HEK293 (cell line): Measurements from ENCODE around the gene SPECC1.

Source experiments
- CTCF ChIA-PET: fragments of 350-600 bp; formaldehyde crosslinking; extraction: SDS; loops from one replicate; lab custom pipeline; 2021; ENCODE audit warnings: antibody characterized with exemption; lab: Yijun Ruan, JAX
- POLR2A ChIA-PET: fragments of 300-600 bp; formaldehyde crosslinking; extraction: SDS; loops from one replicate; lab custom pipeline; 2020; ENCODE audit warnings: antibody characterized with exemption, inconsistent platforms; lab: Yijun Ruan, JAX
- H3K27ac ChIP-seq: fragments of 200-500 bp; sonication (Bioruptor generic); 2 replicates; pipeline ENCODE4 v1.5.1; 2014; ENCODE audit warnings: low read depth, low read length, control low read depth, inconsistent platforms; ENCODE audit errors: extremely low read depth
- H3K36me3 ChIP-seq, 2 experiments: fragments of 200-500 bp in 1 of 2; sonication (Bioruptor generic) in 1 of 2; 1 replicate in 1 of 2; 2 replicates in 1 of 2; pipeline ENCODE4 v1.5.1; 2014 to 2017; ENCODE audit warnings: inconsistent platforms in 2 of 2, low read length in 2 of 2; ENCODE audit not compliant: control insufficient read depth in 2 of 2, insufficient read depth in 1 of 2
- H3K4me1 ChIP-seq: fragments of 200-500 bp; sonication (Bioruptor generic); 2 replicates; pipeline ENCODE4 v1.5.1; 2014; ENCODE audit warnings: mild to moderate bottlenecking, low read length, inconsistent platforms; ENCODE audit not compliant: control insufficient read depth, insufficient read depth
- H3K4me3 ChIP-seq: 2 replicates; pipeline ENCODE4 v1.5.1; 2011; ENCODE audit warnings: low read depth, mild to moderate bottlenecking, control low read depth, low read length, moderate library complexity
- H3K9me3 ChIP-seq: fragments of 200-500 bp; sonication (Bioruptor generic); 2 replicates; pipeline ENCODE4 v1.5.1; 2014; ENCODE audit warnings: low read depth, low read length, inconsistent platforms; ENCODE audit not compliant: control insufficient read depth, insufficient read depth
- GLI2 ChIP-seq: fragments of 450-650 bp; formaldehyde crosslinking; IDR thresholded peaks from 2 replicates; pipeline ENCODE4; 2017; ENCODE audit warnings: missing biosample characterization, missing genetic modification characterization, low read depth, borderline replicate concordance
- GLI4 ChIP-seq: fragments of 450-650 bp; formaldehyde crosslinking; IDR thresholded peaks from 2 replicates; pipeline ENCODE4 v1.5.1; 2016; ENCODE audit warnings: missing biosample characterization, missing genetic modification characterization
- HOXA7 ChIP-seq: sonication (generic); formaldehyde crosslinking; IDR thresholded peaks from 2 replicates; pipeline ENCODE4 v1.8.1; 2022; ENCODE audit warnings: missing genetic modification reagents, borderline replicate concordance
- MEIS1 ChIP-seq: sonication (generic); formaldehyde crosslinking; IDR thresholded peaks from 2 replicates; pipeline ENCODE4 v1.8.1; 2022; ENCODE audit warnings: missing genetic modification reagents, mild to moderate bottlenecking, borderline replicate concordance
- MZF1 ChIP-seq: fragments of 450-650 bp; formaldehyde crosslinking; IDR thresholded peaks from 2 replicates; pipeline ENCODE4 v1.5.1; 2017; ENCODE audit warnings: missing biosample characterization, missing genetic modification characterization, borderline replicate concordance
- PBX3 ChIP-seq: sonication (generic); formaldehyde crosslinking; IDR thresholded peaks from 2 replicates; pipeline ENCODE4 v1.8.1; 2022; ENCODE audit warnings: mild to moderate bottlenecking, moderate library complexity, missing genetic modification reagents
- REPIN1 ChIP-seq: fragments of 450-650 bp; formaldehyde crosslinking; IDR thresholded peaks from 2 replicates; pipeline ENCODE4 v1.5.1; 2017; ENCODE audit warnings: missing biosample characterization, missing genetic modification characterization, low read depth
- SCRT1 ChIP-seq: fragments of 450-650 bp; formaldehyde crosslinking; IDR thresholded peaks from 2 replicates; pipeline ENCODE4 v1.5.1; 2016; ENCODE audit warnings: missing biosample characterization, missing genetic modification characterization, borderline replicate concordance
- ZNF114 ChIP-seq: fragments of 450-650 bp; formaldehyde crosslinking; IDR thresholded peaks from 2 replicates; pipeline ENCODE4 v1.5.0; 2017; ENCODE audit warnings: missing biosample characterization, missing genetic modification characterization
- ZNF133 ChIP-seq: fragments of 450-650 bp; formaldehyde crosslinking; IDR thresholded peaks from 2 replicates; pipeline ENCODE4 v1.5.1; 2016; ENCODE audit warnings: missing biosample characterization, missing genetic modification characterization
- ZNF155 ChIP-seq: fragments of 450-650 bp; formaldehyde crosslinking; IDR thresholded peaks from 2 replicates; pipeline ENCODE4 v1.5.1; 2016; ENCODE audit warnings: missing biosample characterization, missing genetic modification characterization
- ZNF211 ChIP-seq: fragments of 450-650 bp; formaldehyde crosslinking; IDR thresholded peaks from 2 replicates; pipeline ENCODE4 v1.5.1; 2016; ENCODE audit warnings: low read depth, missing biosample characterization, missing genetic modification characterization
- ZNF266 ChIP-seq: fragments of 450-650 bp; formaldehyde crosslinking; IDR thresholded peaks from 2 replicates; pipeline ENCODE4 v1.5.1; 2016; ENCODE audit warnings: missing biosample characterization, missing genetic modification characterization, low read depth
- ZNF324 ChIP-seq: fragments of 450-650 bp; formaldehyde crosslinking; IDR thresholded peaks from 2 replicates; pipeline ENCODE4 v1.5.1; 2016; ENCODE audit warnings: missing biosample characterization, missing genetic modification characterization
- ZNF362 ChIP-seq: fragments of 450-650 bp; formaldehyde crosslinking; IDR thresholded peaks from 2 replicates; pipeline ENCODE4 v1.5.1; 2016; ENCODE audit warnings: missing biosample characterization, missing genetic modification characterization
- ZNF366 ChIP-seq: fragments of 450-650 bp; formaldehyde crosslinking; conservative IDR thresholded peaks from 2 replicates; pipeline ENCODE4 v1.5.1; 2016; ENCODE audit warnings: missing biosample characterization, missing genetic modification characterization
- ZNF391 ChIP-seq: fragments of 450-650 bp; formaldehyde crosslinking; IDR thresholded peaks from 2 replicates; pipeline ENCODE4 v1.5.1; 2016; ENCODE audit warnings: low read depth, missing biosample characterization, missing genetic modification characterization, borderline replicate concordance
- ZNF394 ChIP-seq: fragments of 450-650 bp; formaldehyde crosslinking; IDR thresholded peaks from 2 replicates; pipeline ENCODE4 v1.5.1; 2016; ENCODE audit warnings: missing biosample characterization, missing genetic modification characterization, mild to moderate bottlenecking, moderate library complexity, borderline replicate concordance
- ZNF449 ChIP-seq: fragments of 450-650 bp; formaldehyde crosslinking; IDR thresholded peaks from 2 replicates; pipeline ENCODE4 v1.5.1; 2017; ENCODE audit warnings: missing biosample characterization, mild to moderate bottlenecking, missing genetic modification characterization, moderate library complexity
- ZNF529 ChIP-seq: fragments of 450-650 bp; formaldehyde crosslinking; IDR thresholded peaks from 2 replicates; pipeline ENCODE4 v1.5.1; 2017; ENCODE audit warnings: missing genetic modification characterization, missing biosample characterization; ENCODE audit not compliant: insufficient replicate concordance
- ZNF560 ChIP-seq: fragments of 450-650 bp; formaldehyde crosslinking; IDR thresholded peaks from 2 replicates; pipeline ENCODE4 v1.5.1; 2017; ENCODE audit warnings: missing biosample characterization, missing genetic modification characterization, borderline replicate concordance
- ZNF580 ChIP-seq: fragments of 450-650 bp; formaldehyde crosslinking; IDR thresholded peaks from 2 replicates; pipeline ENCODE4 v1.5.1; 2016; ENCODE audit warnings: missing biosample characterization, missing genetic modification characterization
- ZNF677 ChIP-seq: fragments of 450-650 bp; IDR thresholded peaks from 2 replicates; pipeline ENCODE4 v1.5.0; 2018; ENCODE audit warnings: missing biosample characterization, mild to moderate bottlenecking, missing genetic modification characterization, moderate library complexity
- ZNF76 ChIP-seq: fragments of 450-650 bp; formaldehyde crosslinking; IDR thresholded peaks from 2 replicates; pipeline ENCODE4; 2016; ENCODE audit warnings: low read depth, missing biosample characterization, missing genetic modification characterization, borderline replicate concordance

SPECC1 gene

GRCh38 chr17:20028443-20028842 is 19.3 kb downstream of the SPECC1 start:
- no peaks in the 10 kb centered on the region for H3K9me3 ChIP-seq
- CTCF ChIA-PET: no interaction called here

GRCh38 chr17:20032636-20033035 is 23.5 kb downstream of the SPECC1 start:
- no peak for TF ChIP-seq ZNF560 (tag by site-specific recombination)
- no peak for TF ChIP-seq ZNF266 (tag by site-specific recombination)
- TF ChIP-seq GLI2 (tag by site-specific recombination): no peak
- no peak for TF ChIP-seq ZNF362 (tag by site-specific recombination)
- no peak for TF ChIP-seq REPIN1
- TF ChIP-seq ZNF394: no peak
- TF ChIP-seq ZNF114 (tag by site-specific recombination): no peak
- no peak for TF ChIP-seq MEIS1 (CRISPR knock-in tag)
- no peak for TF ChIP-seq ZNF677 (tag by site-specific recombination)
- TF ChIP-seq ZNF211 (tag by site-specific recombination): no peak
- no peak for TF ChIP-seq ZNF133 (tag by site-specific recombination)
- TF ChIP-seq ZNF391: no peak
- TF ChIP-seq PBX3: no peak
- TF ChIP-seq ZNF155: no peak
- TF ChIP-seq ZNF449 (tag by site-specific recombination): no peak
- TF ChIP-seq ZNF366: no peak
- no peak for TF ChIP-seq ZNF529 (tag by site-specific recombination)
- TF ChIP-seq SCRT1: no peak
- no peak overlapping the region for H3K27ac ChIP-seq
- no peak overlapping the region for H3K4me3 ChIP-seq
- CTCF ChIA-PET: no interaction called here
- POLR2A ChIA-PET: no interaction called here
- H3K36me3 ChIP-seq: no peaks in the 10 kb centered on the region; a peak in 1 of 3 replicates
- no peaks in the 10 kb centered on the region for H3K4me1 ChIP-seq
- H3K9me3 ChIP-seq: no peaks in the 10 kb centered on the region

More at GRCh38 chr17:20028443-20028842, 19.3 kb downstream of the SPECC1 start:
- Histone ChIP-seq H3K36me3 (peaks cover 0 to 4% of the 10 kb centered on the region in 2 experiments; a peak in 2 of 3 replicates), H3K27ac (no peak overlapping the region), H3K4me3 (no peak overlapping the region), H3K4me1 (no peaks in the 10 kb centered on the region)
- TF ChIP-seq ZNF580 (no peak), HOXA7 (CRISPR knock-in tag) (no peak)
- POLR2A ChIA-PET: no interaction called here

- CTCF ChIA-PET: interaction anchor here (0.6 kb wide), 1 partner anchor 21 kb away, joined by 4 read pairs; no protein-coding TSS in a partner anchor
- POLR2A ChIA-PET: no interaction called here
- H3K9me3 ChIP-seq: no peaks in the 10 kb centered on the region
- H3K27ac ChIP-seq: no peak overlapping the region
- H3K4me3 ChIP-seq: no peak overlapping the region
- no peaks in the 10 kb centered on the region for H3K4me1 ChIP-seq
- H3K36me3 ChIP-seq: no peaks in the 10 kb centered on the region; a peak in 1 of 3 replicates
- TF ChIP-seq GLI4: no peak
- no peak for TF ChIP-seq ZNF76 (tag by site-specific recombination)
- TF ChIP-seq ZNF324 (tag by site-specific recombination): no peak
- no peak for TF ChIP-seq MZF1
These were observed 24.3 kb downstream of the SPECC1 start for GRCh38 chr17:20033415-20033814.
